ENCODE data around the gene KCTD1. TPM values are rescaled to one million over a fixed set of nuclear protein-coding genes. Genes with fewer than 3 reads are reported as not detected.

Gene KCTD1
- total RNA-seq, 1 donor from 2014 or later = 27.8 TPM

- Mint-ChIP-seq H3K36me3 (ENCODE audit: low read depth) (no peaks in the 10 kb centered on the region), H3K4me3 (no peak overlapping the region), H3K9me3 (peaks cover 3% of the 10 kb centered on the region), H3K27ac (ENCODE audit: unreplicated experiment) (no peak overlapping the region), H3K4me1 (no peaks in the 10 kb centered on the region), H3K27me3 (ENCODE audit: low read depth) (no peaks in the 10 kb centered on the region)
- TF ChIP-seq, protein P1, sequence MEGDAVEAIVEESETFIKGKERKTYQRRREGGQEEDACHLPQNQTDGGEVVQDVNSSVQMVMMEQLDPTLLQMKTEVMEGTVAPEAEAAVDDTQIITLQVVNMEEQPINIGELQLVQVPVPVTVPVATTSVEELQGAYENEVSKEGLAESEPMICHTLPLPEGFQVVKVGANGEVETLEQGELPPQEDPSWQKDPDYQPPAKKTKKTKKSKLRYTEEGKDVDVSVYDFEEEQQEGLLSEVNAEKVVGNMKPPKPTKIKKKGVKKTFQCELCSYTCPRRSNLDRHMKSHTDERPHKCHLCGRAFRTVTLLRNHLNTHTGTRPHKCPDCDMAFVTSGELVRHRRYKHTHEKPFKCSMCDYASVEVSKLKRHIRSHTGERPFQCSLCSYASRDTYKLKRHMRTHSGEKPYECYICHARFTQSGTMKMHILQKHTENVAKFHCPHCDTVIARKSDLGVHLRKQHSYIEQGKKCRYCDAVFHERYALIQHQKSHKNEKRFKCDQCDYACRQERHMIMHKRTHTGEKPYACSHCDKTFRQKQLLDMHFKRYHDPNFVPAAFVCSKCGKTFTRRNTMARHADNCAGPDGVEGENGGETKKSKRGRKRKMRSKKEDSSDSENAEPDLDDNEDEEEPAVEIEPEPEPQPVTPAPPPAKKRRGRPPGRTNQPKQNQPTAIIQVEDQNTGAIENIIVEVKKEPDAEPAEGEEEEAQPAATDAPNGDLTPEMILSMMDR (conservative IDR thresholded peaks at IDR 0.05) = no peak
- no peak for DNase-seq (ENCODE audit: low read depth, low spot score)
Observed at GRCh38 chr18:26415631-26416030, 132.7 kb downstream of the KCTD1 start.

GRCh38 chr18:26414901-26415440 is 133.4 kb downstream of the KCTD1 start:
- DNase-seq (ENCODE audit: low read depth, low spot score) = no peak
- H3K36me3 Mint-ChIP-seq (ENCODE audit: low read depth) = no peaks in the 10 kb centered on the region
- H3K4me1 Mint-ChIP-seq = no peaks in the 10 kb centered on the region
- no peak overlapping the region for H3K27ac Mint-ChIP-seq (ENCODE audit: unreplicated experiment)
- H3K27me3 Mint-ChIP-seq (ENCODE audit: low read depth) = no peaks in the 10 kb centered on the region
- no peak overlapping the region for H3K4me3 Mint-ChIP-seq
- TF ChIP-seq, protein P1 (conservative IDR thresholded peaks at IDR 0.05) = no peak
- H3K9me3 Mint-ChIP-seq = peaks cover under 1% of the 10 kb centered on the region

DNA sequence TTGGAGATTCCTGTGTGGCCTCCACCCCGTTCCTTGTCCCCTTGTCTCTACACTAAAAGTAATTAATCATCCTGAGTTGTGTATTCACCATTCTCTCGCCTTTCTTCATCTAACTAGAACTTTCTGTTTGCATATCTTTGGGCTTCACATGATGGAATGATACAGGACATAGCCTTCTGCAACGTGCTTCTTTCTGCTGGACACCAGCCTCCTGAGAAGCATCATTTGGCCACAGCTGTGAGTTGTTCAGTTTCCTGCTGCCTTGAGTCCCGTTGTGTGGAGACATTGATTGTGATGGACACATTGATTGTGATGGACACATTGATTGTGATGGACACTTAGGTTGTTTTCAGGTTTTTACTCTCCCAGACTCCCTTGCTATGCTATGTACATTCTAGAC is 139.3 kb downstream of the KCTD1 start:
- Mint-ChIP-seq H3K36me3 (ENCODE audit: low read depth) (no peaks in the 10 kb centered on the region), H3K9me3 (no peaks in the 10 kb centered on the region), H3K27ac (ENCODE audit: unreplicated experiment) (no peak overlapping the region), H3K4me1 (no peaks in the 10 kb centered on the region), H3K4me3 (no peak overlapping the region), H3K27me3 (ENCODE audit: low read depth) (no peaks in the 10 kb centered on the region)
- TF ChIP-seq, protein P1 (conservative IDR thresholded peaks at IDR 0.05) = no peak
- DNase-seq (ENCODE audit: low read depth, low spot score) = no peak

GRCh38 chr18:26407736-26408601 is 140.4 kb downstream of the KCTD1 start:
- H3K27ac Mint-ChIP-seq (ENCODE audit: unreplicated experiment) = no peak overlapping the region
- H3K4me3 Mint-ChIP-seq = no peak overlapping the region
- TF ChIP-seq, protein P1 (conservative IDR thresholded peaks at IDR 0.05) = no peak
- H3K9me3 Mint-ChIP-seq = no peaks in the 10 kb centered on the region
- H3K36me3 Mint-ChIP-seq (ENCODE audit: low read depth) = no peaks in the 10 kb centered on the region
- no peaks in the 10 kb centered on the region for H3K27me3 Mint-ChIP-seq (ENCODE audit: low read depth)
- H3K4me1 Mint-ChIP-seq = no peaks in the 10 kb centered on the region
- no peak for DNase-seq (ENCODE audit: low read depth, low spot score)

- H3K9me3 Mint-ChIP-seq = no peaks in the 10 kb centered on the region
- H3K27ac Mint-ChIP-seq (ENCODE audit: unreplicated experiment) = no peak overlapping the region
- TF ChIP-seq, protein P1 (conservative IDR thresholded peaks at IDR 0.05) = no peak
- no peak for DNase-seq (ENCODE audit: low read depth, low spot score)
- H3K27me3 Mint-ChIP-seq (ENCODE audit: low read depth) = no peaks in the 10 kb centered on the region
- H3K36me3 Mint-ChIP-seq (ENCODE audit: low read depth) = no peaks in the 10 kb centered on the region
- no peak overlapping the region for H3K4me3 Mint-ChIP-seq
- no peaks in the 10 kb centered on the region for H3K4me1 Mint-ChIP-seq
Observed at GRCh38 chr18:26406854-26407517, 141.4 kb downstream of the KCTD1 start.

Measured in neural crest cell (in vitro differentiated cells).